Skeletal muscle cell (primary cell): ENCODE measurements around the gene HMBS.
A peak's percentile ranks its signal among the peaks of the same experiment; 100 is the strongest.
"Not testable (repeated sequence)": the region's sequence is repeated elsewhere in the genome, so short reads cannot be mapped to it uniquely, and the experiment has no call there.

Experiments
- DNase-seq: peaks from one replicate; pipeline ENCODE4 v3.0.0-alpha.2; 2010; ENCODE audit warnings: low read depth
- H3K4me3 ChIP-seq: 2 replicates; pipeline ENCODE4 v1.5.1; 2011; ENCODE audit warnings: low read depth, mild to moderate bottlenecking, control low read depth, low read length, moderate library complexity

Gene HMBS

GRCh38 chr11:119084663-119085436 is at the start of gene HMBS:
Gene HMBS, plus strand, starts transcription at chr11:119084881. Its CDS starts 153 bp downstream, at chr11:119085034.
- DNase-seq: peak; percentile 88
- peak within 1 kb of the TSS; percentile 86 for H3K4me3 ChIP-seq

- no peak overlapping the region for H3K4me3 ChIP-seq
- no peak for DNase-seq
Observed at GRCh38 chr11:119038884-119039283, 45.8 kb upstream of the HMBS start.

GRCh38 chr11:119039471-119039870 is 45.2 kb upstream of the HMBS start:
- DNase-seq, H3K4me3 ChIP-seq: not testable (repeated sequence)

GRCh38 chr11:119041821-119042514 is 42.7 kb upstream of the HMBS start:
- no peak overlapping the region for H3K4me3 ChIP-seq
- DNase-seq: no peak

- no peak for DNase-seq
- no peak overlapping the region for H3K4me3 ChIP-seq
Observed at GRCh38 chr11:119042927-119043326, 41.8 kb upstream of the HMBS start.

- H3K4me3 ChIP-seq: no peak overlapping the region
- no peak for DNase-seq
Observed at GRCh38 chr11:119044708-119045107, 40.0 kb upstream of the HMBS start.

GRCh38 chr11:119046489-119046888 is 38.2 kb upstream of the HMBS start:
- H3K4me3 ChIP-seq: no peak overlapping the region
- DNase-seq: no peak

GRCh38 chr11:119047205-119047604 is 37.5 kb upstream of the HMBS start:
- no peak for DNase-seq

GRCh38 chr11:119048644-119049043 is 36.0 kb upstream of the HMBS start:
- no peak overlapping the region for H3K4me3 ChIP-seq
- DNase-seq: no peak

More at GRCh38 chr11:119047205-119047604, 37.5 kb upstream of the HMBS start:
- H3K4me3 ChIP-seq: no peak overlapping the region

GRCh38 chr11:119049081-119049480 is 35.6 kb upstream of the HMBS start:
- no peak for DNase-seq
- H3K4me3 ChIP-seq: no peak overlapping the region

- no peak overlapping the region for H3K4me3 ChIP-seq
- no peak for DNase-seq
Observed at GRCh38 chr11:119051440-119052162, 33.1 kb upstream of the HMBS start.

- DNase-seq: no peak
- no peak overlapping the region for H3K4me3 ChIP-seq
Observed at GRCh38 chr11:119052163-119052814, 32.4 kb upstream of the HMBS start.

GRCh38 chr11:119054418-119054817 is 30.3 kb upstream of the HMBS start:
- no peak for DNase-seq
- H3K4me3 ChIP-seq: no peak overlapping the region

- DNase-seq: no peak
- H3K4me3 ChIP-seq: peak overlapping the region; percentile 87
Observed at GRCh38 chr11:119055901-119056300, 28.8 kb upstream of the HMBS start.

- H3K4me3 ChIP-seq: peak overlapping the region; percentile 87
Observed at GRCh38 chr11:119056421-119056999, 28.2 kb upstream of the HMBS start.

GRCh38 chr11:119057000-119057769 is 27.5 kb upstream of the HMBS start, which contains the start of gene HYOU1:
Gene HYOU1, minus strand, starts transcription at chr11:119057205. Its CDS starts 1,045 bp downstream, at chr11:119056160.
- H3K4me3 ChIP-seq: peak within 1 kb of the TSS; percentile 87
- peak; percentile 84 for DNase-seq

More at GRCh38 chr11:119056421-119056999, 28.2 kb upstream of the HMBS start:
- no peak for DNase-seq

- not testable (repeated sequence) for DNase-seq, H3K4me3 ChIP-seq
Observed at GRCh38 chr11:119059128-119059527, 25.6 kb upstream of the HMBS start.

- H3K4me3 ChIP-seq: no peak overlapping the region
Observed at GRCh38 chr11:119061256-119061655, 23.4 kb upstream of the HMBS start.

More at GRCh38 chr11:119061256-119061655, 23.4 kb upstream of the HMBS start:
- DNase-seq: no peak
